GM08714 (cell line): ENCODE data around the gene AOPEP.

Experiments used
- H3K4me3 ChIP-seq: fragments of 200-500 bp; sonication (Bioruptor generic); 2 replicates; pipeline ENCODE4 v1.5.1; 2014; ENCODE audit warnings: mild to moderate bottlenecking, low read length, inconsistent platforms
- ZNF274 ChIP-seq: IDR thresholded peaks from 2 replicates; pipeline ENCODE4 v1.6.1; 2012; ENCODE audit warnings: mild to moderate bottlenecking, low read depth, low read length

The AOPEP gene

GRCh38 chr9:94891183-94891582 is 164.7 kb downstream of the AOPEP start:
- no peak for TF ChIP-seq ZNF274
- H3K4me3 ChIP-seq = no peak overlapping the region

GRCh38 chr9:94892675-94893074 is 166.2 kb downstream of the AOPEP start:
- TF ChIP-seq ZNF274 = no peak
- no peak overlapping the region for H3K4me3 ChIP-seq

GRCh38 chr9:94894094-94894699 is 167.7 kb downstream of the AOPEP start:
- TF ChIP-seq ZNF274 = no peak

GRCh38 chr9:94895668-94896067 is 169.2 kb downstream of the AOPEP start:
- no peak for TF ChIP-seq ZNF274
- no peak overlapping the region for H3K4me3 ChIP-seq

More at GRCh38 chr9:94894094-94894699, 167.7 kb downstream of the AOPEP start:
- no peak overlapping the region for H3K4me3 ChIP-seq

- no peak for TF ChIP-seq ZNF274
- no peak overlapping the region for H3K4me3 ChIP-seq
Measured at GRCh38 chr9:94896512-94896911, 170.0 kb downstream of the AOPEP start.

- no peak overlapping the region for H3K4me3 ChIP-seq
- no peak for TF ChIP-seq ZNF274
Measured at GRCh38 chr9:94899464-94900221, 173.1 kb downstream of the AOPEP start.

- no peak overlapping the region for H3K4me3 ChIP-seq
- no peak for TF ChIP-seq ZNF274
Measured at GRCh38 chr9:94900222-94901018, 173.9 kb downstream of the AOPEP start.

GRCh38 chr9:94901019-94901363 is 174.5 kb downstream of the AOPEP start:
- TF ChIP-seq ZNF274 = no peak
- no peak overlapping the region for H3K4me3 ChIP-seq

GRCh38 chr9:94903961-94904421 is 177.5 kb downstream of the AOPEP start:
- H3K4me3 ChIP-seq = no peak overlapping the region
- no peak for TF ChIP-seq ZNF274

GRCh38 chr9:94904806-94905205 is 178.3 kb downstream of the AOPEP start:
- TF ChIP-seq ZNF274 = no peak
- no peak overlapping the region for H3K4me3 ChIP-seq

- no peak for TF ChIP-seq ZNF274
Measured at GRCh38 chr9:94905606-94906005, 179.1 kb downstream of the AOPEP start.

GRCh38 chr9:94906181-94906580 is 179.7 kb downstream of the AOPEP start:
- TF ChIP-seq ZNF274 = no peak
- no peak overlapping the region for H3K4me3 ChIP-seq

More at GRCh38 chr9:94905606-94906005, 179.1 kb downstream of the AOPEP start:
- no peak overlapping the region for H3K4me3 ChIP-seq

GRCh38 chr9:94906713-94907112 is 180.2 kb downstream of the AOPEP start:
- no peak for TF ChIP-seq ZNF274
- H3K4me3 ChIP-seq = no peak overlapping the region

GRCh38 chr9:94907264-94907936 is 180.9 kb downstream of the AOPEP start:
- no peak for TF ChIP-seq ZNF274
- no peak overlapping the region for H3K4me3 ChIP-seq

GRCh38 chr9:94908011-94908563 is 181.6 kb downstream of the AOPEP start:
- H3K4me3 ChIP-seq = no peak overlapping the region
- no peak for TF ChIP-seq ZNF274
